Panc1 (cell line): ENCODE data around the gene BZW1. TPM values are rescaled to one million over a fixed set of nuclear protein-coding genes. Genes with fewer than 3 reads are reported as not detected.
A peak's percentile ranks its signal among the peaks of the same experiment; 100 is the strongest.
"Not testable (repeated sequence)": the region's sequence is repeated elsewhere in the genome, so short reads cannot be mapped to it uniquely, and the experiment has no call there.

Experiments used
- ATAC-seq: fragments of 200-7000 bp; cut with Tn5 transposase; 2 replicates; pipeline ENCODE4 v1.9.1; 2020; ENCODE audit warnings: mild to moderate bottlenecking, moderate library complexity
- BruUV-seq: library from RNA; stranded (reverse); fragments of 400-500 nt; replicated peaks from 2 replicates; lab custom pipeline; 2021; lab: Mats Ljungman, UMichigan
- CTCF ChIA-PET: fragments of 300-600 bp; sonication (Branson Sonifier 250); formaldehyde crosslinking; loops from one replicate; lab custom pipeline; 2022; ENCODE audit warnings: antibody characterized with exemption; lab: Charles Lee
- POLR2A ChIA-PET: fragments of 300-600 bp; sonication (Branson Sonifier 250); formaldehyde crosslinking; loops from one replicate; lab custom pipeline; 2022; ENCODE audit warnings: antibody characterized with exemption; lab: Charles Lee
- DNase-seq: peaks from one replicate; pipeline ENCODE4 v3.0.0-alpha.2; 2010; ENCODE audit warnings: low read depth, low spot score
- H3K27ac ChIP-seq: 2 replicates; pipeline ENCODE4 v1.5.1; 2011; ENCODE audit warnings: mild to moderate bottlenecking, low read length, inconsistent platforms
- H3K27me3 ChIP-seq: fragments of 200-500 bp; sonication (Bioruptor generic); 2 replicates; pipeline ENCODE4 v1.6.0; 2014; ENCODE audit warnings: low read length, inconsistent platforms; ENCODE audit not compliant: control insufficient read depth, insufficient read depth
- H3K36me3 ChIP-seq: fragments of 200-500 bp; sonication (Bioruptor generic); 2 replicates; pipeline ENCODE4 v1.5.1; 2014; ENCODE audit warnings: inconsistent platforms, mild to moderate bottlenecking, low read length, moderate library complexity; ENCODE audit not compliant: control insufficient read depth, insufficient read depth
- H3K4me1 ChIP-seq: 2 replicates; pipeline ENCODE4 v1.5.1; 2011; ENCODE audit warnings: inconsistent platforms, mild to moderate bottlenecking, low read length, moderate library complexity; ENCODE audit not compliant: control insufficient read depth, insufficient read depth
- H3K4me3 ChIP-seq, 2 experiments: 2 replicates each; pipeline ENCODE4 v1.5.1; 2011 to 2012; ENCODE audit warnings: low read depth in 2 of 2, low read length in 2 of 2, mild to moderate bottlenecking in 2 of 2, inconsistent platforms in 1 of 2, moderate library complexity in 1 of 2
- H3K9me3 ChIP-seq: fragments of 200-500 bp; sonication (Bioruptor generic); 2 replicates; pipeline ENCODE4 v1.5.1; 2014; ENCODE audit warnings: low read depth, mild to moderate bottlenecking, inconsistent platforms, low read length, moderate library complexity; ENCODE audit not compliant: control insufficient read depth, insufficient read depth
- POLR2AphosphoS5 ChIP-seq: IDR thresholded peaks from 2 replicates; pipeline ENCODE4 v1.6.1; 2012; ENCODE audit warnings: mild to moderate bottlenecking, low read depth, low read length, moderate library complexity
- SIN3A ChIP-seq: IDR thresholded peaks from 2 replicates; pipeline ENCODE4 v1.6.1; 2012; ENCODE audit warnings: low read depth, mild to moderate bottlenecking, low read length, moderate library complexity, borderline replicate concordance; ENCODE audit not compliant: insufficient read depth
- TCF7L2 ChIP-seq: IDR thresholded peaks from 2 replicates; pipeline ENCODE4 v1.6.1; 2011; ENCODE audit warnings: mild to moderate bottlenecking, low read depth, low read length, inconsistent platforms
- in situ Hi-C: cut with HindIII; loops from 2 replicates; pipeline ENCODE4 v1.10.0; 2016; ENCODE audit warnings: low sequenced_read_pairs, low pct_unique_long_range_greater_than_20kb
- intact Hi-C: fragments of 100-400 bp; cut with micrococcal nuclease; formaldehyde crosslinking; loops from one replicate; pipeline ENCODE4 v1.10.0; 2022; ENCODE audit not compliant: unreplicated experiment
- total RNA-seq: library from RNA; stranded (reverse); gene quantifications from one replicate; pipeline ENCODE4 v1.2.1, GENCODE V29; 2021; ENCODE audit not compliant: unreplicated experiment
- TF ChIP-seq, protein P1 (sequence below): fragments of 450-650 bp; IDR thresholded peaks from 2 replicates; pipeline ENCODE4 v1.5.1; 2017; ENCODE audit warnings: mild to moderate bottlenecking
- TF ChIP-seq, protein P2 (sequence below), 2 experiments: IDR thresholded peaks; 2 replicates each; pipeline ENCODE4 v1.6.1; 2011 to 2012; ENCODE audit warnings: low read depth in 2 of 2, control low read depth in 1 of 2, low read length in 1 of 2, mild to moderate bottlenecking in 1 of 2, moderate library complexity in 1 of 2; ENCODE audit not compliant: insufficient read depth in 1 of 2

The BZW1 gene
- total RNA-seq, 1 experiment from 2014 or later: 247 TPM

GRCh38 chr2:200798514-200798913, 13.2 kb upstream of the BZW1 start:
- H3K27me3 ChIP-seq: no peaks in the 10 kb centered on the region
- BruUV-seq: no TSS peak
- no peaks in the 10 kb centered on the region for H3K9me3 ChIP-seq
- in situ Hi-C loops: no loop called here
- CTCF ChIA-PET: no interaction called here
- no peaks in the 10 kb centered on the region for H3K4me1 ChIP-seq
- H3K36me3 ChIP-seq: no peaks in the 10 kb centered on the region
- ATAC-seq (no peak), DNase-seq (no peak)
- intact Hi-C loops: no loop called here
- POLR2A ChIA-PET: no interaction called here
- no peak overlapping the region for H3K27ac ChIP-seq
- TF ChIP-seq TCF7L2 (no peak), POLR2AphosphoS5 (no peak), SIN3A (no peak)
- TF ChIP-seq, protein P1, sequence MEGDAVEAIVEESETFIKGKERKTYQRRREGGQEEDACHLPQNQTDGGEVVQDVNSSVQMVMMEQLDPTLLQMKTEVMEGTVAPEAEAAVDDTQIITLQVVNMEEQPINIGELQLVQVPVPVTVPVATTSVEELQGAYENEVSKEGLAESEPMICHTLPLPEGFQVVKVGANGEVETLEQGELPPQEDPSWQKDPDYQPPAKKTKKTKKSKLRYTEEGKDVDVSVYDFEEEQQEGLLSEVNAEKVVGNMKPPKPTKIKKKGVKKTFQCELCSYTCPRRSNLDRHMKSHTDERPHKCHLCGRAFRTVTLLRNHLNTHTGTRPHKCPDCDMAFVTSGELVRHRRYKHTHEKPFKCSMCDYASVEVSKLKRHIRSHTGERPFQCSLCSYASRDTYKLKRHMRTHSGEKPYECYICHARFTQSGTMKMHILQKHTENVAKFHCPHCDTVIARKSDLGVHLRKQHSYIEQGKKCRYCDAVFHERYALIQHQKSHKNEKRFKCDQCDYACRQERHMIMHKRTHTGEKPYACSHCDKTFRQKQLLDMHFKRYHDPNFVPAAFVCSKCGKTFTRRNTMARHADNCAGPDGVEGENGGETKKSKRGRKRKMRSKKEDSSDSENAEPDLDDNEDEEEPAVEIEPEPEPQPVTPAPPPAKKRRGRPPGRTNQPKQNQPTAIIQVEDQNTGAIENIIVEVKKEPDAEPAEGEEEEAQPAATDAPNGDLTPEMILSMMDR: no peak
- TF ChIP-seq, protein P2, sequence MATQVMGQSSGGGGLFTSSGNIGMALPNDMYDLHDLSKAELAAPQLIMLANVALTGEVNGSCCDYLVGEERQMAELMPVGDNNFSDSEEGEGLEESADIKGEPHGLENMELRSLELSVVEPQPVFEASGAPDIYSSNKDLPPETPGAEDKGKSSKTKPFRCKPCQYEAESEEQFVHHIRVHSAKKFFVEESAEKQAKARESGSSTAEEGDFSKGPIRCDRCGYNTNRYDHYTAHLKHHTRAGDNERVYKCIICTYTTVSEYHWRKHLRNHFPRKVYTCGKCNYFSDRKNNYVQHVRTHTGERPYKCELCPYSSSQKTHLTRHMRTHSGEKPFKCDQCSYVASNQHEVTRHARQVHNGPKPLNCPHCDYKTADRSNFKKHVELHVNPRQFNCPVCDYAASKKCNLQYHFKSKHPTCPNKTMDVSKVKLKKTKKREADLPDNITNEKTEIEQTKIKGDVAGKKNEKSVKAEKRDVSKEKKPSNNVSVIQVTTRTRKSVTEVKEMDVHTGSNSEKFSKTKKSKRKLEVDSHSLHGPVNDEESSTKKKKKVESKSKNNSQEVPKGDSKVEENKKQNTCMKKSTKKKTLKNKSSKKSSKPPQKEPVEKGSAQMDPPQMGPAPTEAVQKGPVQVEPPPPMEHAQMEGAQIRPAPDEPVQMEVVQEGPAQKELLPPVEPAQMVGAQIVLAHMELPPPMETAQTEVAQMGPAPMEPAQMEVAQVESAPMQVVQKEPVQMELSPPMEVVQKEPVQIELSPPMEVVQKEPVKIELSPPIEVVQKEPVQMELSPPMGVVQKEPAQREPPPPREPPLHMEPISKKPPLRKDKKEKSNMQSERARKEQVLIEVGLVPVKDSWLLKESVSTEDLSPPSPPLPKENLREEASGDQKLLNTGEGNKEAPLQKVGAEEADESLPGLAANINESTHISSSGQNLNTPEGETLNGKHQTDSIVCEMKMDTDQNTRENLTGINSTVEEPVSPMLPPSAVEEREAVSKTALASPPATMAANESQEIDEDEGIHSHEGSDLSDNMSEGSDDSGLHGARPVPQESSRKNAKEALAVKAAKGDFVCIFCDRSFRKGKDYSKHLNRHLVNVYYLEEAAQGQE (IDR thresholded peaks at IDR 0.05; ENCODE audit: insufficient read depth in 1 of 2, low read depth in 2 of 2, low read length in 1 of 2): no peak
- no peak overlapping the region for H3K4me3 ChIP-seq

GRCh38 chr2:200800458-200800857, 11.3 kb upstream of the BZW1 start:
- Histone ChIP-seq H3K36me3 (no peaks in the 10 kb centered on the region), H3K27me3 (no peaks in the 10 kb centered on the region), H3K4me3 (no peak overlapping the region), H3K27ac (no peak overlapping the region), H3K9me3 (no peaks in the 10 kb centered on the region), H3K4me1 (no peaks in the 10 kb centered on the region)
- no TSS peak for BruUV-seq
- POLR2A ChIA-PET: interaction anchor here (0.6 kb wide), 1 partner anchor 91 kb away, joined by 3 read pairs; no protein-coding TSS in a partner anchor
- TF ChIP-seq TCF7L2 (no peak), SIN3A (no peak), POLR2AphosphoS5 (no peak)
- TF ChIP-seq, protein P2 (IDR thresholded peaks at IDR 0.05; ENCODE audit: insufficient read depth in 1 of 2, low read depth in 2 of 2, low read length in 1 of 2): no peak
- TF ChIP-seq, protein P1: no peak
- DNase-seq: no peak
- intact Hi-C loops (no loop called here), in situ Hi-C loops (no loop called here)
- CTCF ChIA-PET: no interaction called here
- no peak for ATAC-seq

- H3K4me3 ChIP-seq, H3K27ac ChIP-seq, H3K9me3 ChIP-seq, H3K36me3 ChIP-seq, CTCF ChIA-PET, BruUV-seq, POLR2A ChIA-PET, H3K27me3 ChIP-seq, intact Hi-C loops, H3K4me1 ChIP-seq, in situ Hi-C loops, DNase-seq: not testable (repeated sequence)
- 0 out of 2 replicates have a peak, but pooled peaks have one; percentile 17 for ATAC-seq
Observed at GRCh38 chr2:200801431-200801830, 10.3 kb upstream of the BZW1 start.
